NCI-H1694 (cell line): Measurements from ENCODE around the gene BPIFA3.
"Not testable (repeated sequence)": the region's sequence is repeated elsewhere in the genome, so short reads cannot be mapped to it uniquely, and the experiment has no call there.

Source experiments
- DNase-seq: peaks from one replicate; lab custom pipeline; 2025; lab: John Stamatoyannopoulos, UW

BPIFA3 gene

DNA sequence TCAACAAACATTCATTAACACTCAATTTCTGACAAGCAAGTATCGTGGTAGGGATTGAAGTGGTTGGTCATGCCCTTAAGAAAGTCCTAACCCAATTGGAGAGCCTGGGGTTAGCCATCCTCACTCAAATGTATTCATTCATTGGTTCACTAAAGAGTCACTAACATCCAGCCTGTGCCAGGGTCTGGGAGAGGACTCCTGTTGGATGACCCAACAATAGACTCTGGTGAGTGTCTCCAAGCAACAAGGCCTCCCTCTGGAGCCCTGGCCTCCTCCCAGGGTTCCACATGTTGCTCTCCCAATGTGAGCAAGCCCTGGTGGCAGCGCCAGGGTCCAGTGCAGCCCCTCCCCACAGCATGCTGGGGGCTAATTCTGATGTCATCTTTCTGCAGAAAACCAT, at the start of gene BPIFA3:
Gene BPIFA3 (plus strand): TSS at position 301 of the 400 bp plus-strand sequence. CDS start 185 bp downstream, outside the sequence.
- no peak for DNase-seq

- DNase-seq, result no peak
These were observed 49.3 kb upstream of the BPIFA3 start, which contains the start of gene BPIFA2 for GRCh38 chr20:33167859-33168258. TSS of gene BPIFA2 (plus strand) at chr20:33168159. CDS start at chr20:33169146, 987 bp downstream.

- peak; percentile 2 for DNase-seq
These were observed 47.9 kb upstream of the BPIFA3 start for GRCh38 chr20:33169176-33169794.

DNA sequence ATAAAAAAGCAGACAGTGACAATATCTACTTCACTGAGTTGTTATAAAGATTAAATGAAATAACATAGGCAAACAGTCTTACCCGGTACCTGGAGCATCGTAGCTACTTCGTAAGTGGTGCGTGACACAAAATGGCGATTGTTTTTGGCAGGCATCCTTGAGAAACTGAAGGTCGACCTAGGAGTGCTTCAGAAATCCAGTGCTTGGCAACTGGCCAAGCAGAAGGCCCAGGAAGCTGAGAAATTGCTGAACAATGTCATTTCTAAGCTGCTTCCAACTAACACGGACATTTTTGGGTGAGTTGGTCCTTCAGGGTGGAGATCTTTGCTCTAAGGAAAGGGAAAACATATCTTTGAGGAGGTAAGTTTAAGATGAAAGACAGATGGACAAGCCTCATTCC, 44.4 kb upstream of the BPIFA3 start:
- no peak for DNase-seq

DNA sequence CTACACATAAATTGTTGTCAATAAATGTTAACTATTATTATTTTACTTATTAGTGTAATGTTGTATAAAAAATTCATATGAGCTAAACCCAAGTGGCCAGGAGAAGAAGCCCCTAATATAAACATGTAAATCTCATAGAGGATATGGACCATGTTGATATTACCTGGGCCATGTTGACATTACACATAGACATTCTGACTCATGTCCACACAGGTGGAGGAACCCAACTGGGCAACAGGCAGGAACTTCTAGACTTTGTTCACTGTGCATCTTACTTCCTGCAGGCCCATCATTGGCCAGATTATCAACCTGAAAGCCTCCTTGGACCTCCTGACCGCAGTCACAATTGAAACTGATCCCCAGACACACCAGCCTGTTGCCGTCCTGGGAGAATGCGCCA, 42.0 kb upstream of the BPIFA3 start:
- DNase-seq, result no peak

- no peak for DNase-seq
These were observed 41.1 kb upstream of the BPIFA3 start for GRCh38 chr20:33176101-33176500.

DNA sequence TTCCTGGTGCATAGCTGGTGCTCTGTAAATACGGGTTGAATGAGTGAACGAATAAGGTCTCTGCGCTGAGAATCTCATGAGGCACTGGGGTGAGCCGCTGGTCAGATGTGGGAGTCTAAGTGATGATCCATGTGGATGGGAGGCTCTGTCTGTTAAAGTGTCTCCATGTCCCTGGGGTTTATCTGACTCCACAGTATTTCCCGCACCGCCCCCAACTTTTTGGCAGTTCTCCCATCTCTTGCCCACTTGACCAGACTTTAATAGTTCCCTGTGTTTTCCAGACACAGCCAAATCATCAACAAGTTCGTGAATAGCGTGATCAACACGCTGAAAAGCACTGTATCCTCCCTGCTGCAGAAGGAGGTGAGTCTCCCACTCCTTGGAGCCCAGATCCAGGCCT, 39.3 kb upstream of the BPIFA3 start:
- no peak for DNase-seq

DNA sequence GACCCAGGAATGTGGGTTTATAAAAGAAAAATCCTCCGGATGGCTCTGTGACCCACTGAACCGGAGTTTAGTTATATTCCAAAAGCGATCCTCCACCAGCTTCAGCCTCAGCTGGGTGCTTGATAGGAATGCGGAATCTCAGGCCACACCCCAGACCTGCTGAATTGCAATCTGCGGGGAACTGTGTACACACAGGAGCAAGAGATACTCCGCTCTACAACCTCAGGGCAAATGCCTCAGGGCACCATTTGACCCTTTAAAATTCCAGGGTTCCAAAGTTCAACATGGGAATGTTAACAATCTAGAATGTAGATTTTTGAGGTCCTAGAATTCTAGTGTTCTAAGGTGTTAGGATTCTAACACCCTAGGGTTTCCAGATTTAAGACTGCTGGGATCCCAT, 38.4 kb upstream of the BPIFA3 start:
- DNase-seq, result no peak

- no peak for DNase-seq
These were observed 37.0 kb upstream of the BPIFA3 start for GRCh38 chr20:33180169-33180568.

DNA sequence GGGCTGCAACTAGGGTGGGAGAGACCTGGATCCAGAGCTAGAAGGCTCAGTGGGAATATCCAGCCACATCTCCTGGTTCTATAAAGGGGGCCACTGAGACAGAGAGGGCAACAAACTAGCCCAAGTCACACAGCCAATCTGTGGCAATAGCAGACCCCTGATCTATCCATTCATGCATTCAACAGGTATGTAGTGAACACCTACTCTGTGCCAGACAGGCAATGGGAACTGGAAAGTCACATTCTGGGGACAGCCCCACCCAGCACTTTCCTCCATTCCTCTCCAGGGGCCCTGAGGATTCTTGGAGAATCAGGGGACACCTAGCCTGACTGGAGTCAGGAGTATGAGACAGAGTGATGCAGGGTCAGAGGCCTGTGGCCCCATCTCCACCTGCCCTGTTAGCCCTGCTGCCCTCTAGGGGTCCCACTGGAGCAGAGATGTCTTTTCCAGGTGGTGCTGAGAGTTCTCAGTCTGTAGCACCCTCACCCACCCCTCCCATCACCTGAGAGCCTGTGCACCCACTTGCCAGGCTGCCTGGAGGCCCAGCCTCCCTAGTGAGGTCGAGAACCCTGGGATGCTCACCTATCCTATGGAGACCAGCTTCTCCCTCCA, 35.6 kb upstream of the BPIFA3 start:
- DNase-seq, result no peak

- no peak for DNase-seq
These were observed 33.8 kb upstream of the BPIFA3 start for GRCh38 chr20:33183312-33183711.

- not testable (repeated sequence) for DNase-seq
These were observed 32.0 kb upstream of the BPIFA3 start for GRCh38 chr20:33185031-33185590.

- DNase-seq, result no peak
These were observed 29.7 kb upstream of the BPIFA3 start for GRCh38 chr20:33187491-33187890.

- no peak for DNase-seq
These were observed 28.7 kb upstream of the BPIFA3 start for GRCh38 chr20:33188421-33188820.

DNA sequence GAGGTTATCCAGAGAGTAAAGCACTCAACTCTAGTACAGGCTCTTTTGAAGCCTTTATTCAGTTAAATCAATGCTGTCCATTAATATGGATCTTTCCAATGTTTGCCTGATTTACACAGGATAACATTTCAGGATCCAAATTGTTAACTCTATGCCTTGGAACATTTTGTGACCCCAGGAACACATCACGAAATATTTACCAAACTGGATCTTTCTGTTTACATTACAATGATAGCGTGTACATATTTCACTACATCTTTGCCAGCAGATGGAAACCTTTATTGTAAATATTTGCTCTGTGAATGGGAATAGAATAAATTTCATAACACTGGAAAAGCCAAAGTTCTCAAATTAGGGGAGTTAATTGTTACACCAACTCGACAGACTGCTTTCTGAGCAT, 25.7 kb upstream of the BPIFA3 start:
- no peak for DNase-seq

DNA sequence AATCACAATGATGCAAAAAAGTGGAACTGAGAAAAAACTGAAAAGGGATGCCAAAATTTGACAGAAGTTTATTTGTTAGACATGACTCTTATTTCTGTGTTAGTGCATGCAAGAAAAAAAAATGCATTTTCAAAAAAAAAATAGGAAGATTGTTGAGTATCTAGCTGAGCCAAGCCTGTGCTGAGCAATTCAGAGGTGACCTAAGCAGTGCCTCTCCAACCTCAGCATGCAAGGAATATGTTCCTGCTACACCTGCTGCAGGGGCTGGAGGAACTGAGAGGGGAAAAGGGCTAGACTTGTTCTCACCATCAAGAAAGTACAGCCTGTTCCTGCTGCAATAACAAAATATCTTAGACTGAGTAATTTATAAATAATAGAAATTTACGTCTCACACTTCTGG, 25.2 kb upstream of the BPIFA3 start:
- DNase-seq, result no peak

GRCh38 chr20:33192912-33193501, 24.1 kb upstream of the BPIFA3 start:
- no peak for DNase-seq

GRCh38 chr20:33199026-33199425, 18.1 kb upstream of the BPIFA3 start:
- no peak for DNase-seq

DNA sequence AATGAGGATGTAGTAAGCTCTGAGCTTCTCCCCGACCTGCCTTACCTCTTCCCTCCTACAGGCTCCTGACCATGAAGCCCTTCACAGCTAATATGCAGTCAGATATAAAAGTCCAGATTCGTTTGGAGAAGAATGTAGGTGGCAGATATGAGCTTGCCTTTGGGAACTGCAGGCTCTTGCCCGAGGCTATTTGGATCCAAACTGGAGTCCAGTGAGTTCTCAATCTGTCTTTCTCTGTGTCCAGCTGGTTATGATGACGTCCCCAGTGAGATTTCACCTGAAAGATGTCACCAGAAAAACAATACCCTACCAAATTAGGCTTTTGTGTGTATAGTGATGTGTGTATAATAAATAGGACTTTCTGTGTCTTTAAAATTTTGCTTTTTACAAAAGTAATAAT, 14.7 kb upstream of the BPIFA3 start:
- DNase-seq, result no peak

- no peak for DNase-seq
These were observed 13.7 kb upstream of the BPIFA3 start for GRCh38 chr20:33203444-33203843.

DNA sequence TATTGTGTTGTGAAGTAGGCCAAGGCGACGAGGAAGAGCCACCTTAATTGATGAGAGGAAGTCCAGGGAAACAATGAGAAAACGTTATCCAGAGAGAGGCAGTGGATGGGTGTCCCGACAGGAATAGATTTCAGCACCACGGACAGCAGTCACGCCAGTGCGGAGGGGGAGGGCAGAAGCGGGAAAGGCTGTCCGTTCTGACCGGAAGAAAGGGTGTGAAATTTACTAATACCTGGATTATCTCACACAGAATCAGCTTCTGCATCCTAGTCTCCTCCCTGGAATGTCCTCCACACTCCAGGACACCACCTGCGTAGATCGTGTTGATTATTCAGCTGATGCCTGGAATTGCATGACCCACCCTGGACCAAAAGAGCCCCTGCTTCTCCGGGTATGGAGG, 7.4 kb upstream of the BPIFA3 start:
- no peak for DNase-seq

- DNase-seq, result no peak
These were observed 6.8 kb upstream of the BPIFA3 start for GRCh38 chr20:33210371-33210770.

- peak; percentile 32 for DNase-seq
These were observed 5.2 kb upstream of the BPIFA3 start for GRCh38 chr20:33211817-33212424.
